ENCODE results near the gene ATG7.

GRCh38 chr3:11565492-11565891 lies 293.3 kb downstream of the ATG7 start:
- TF ChIP-seq CTCF (IDR thresholded peaks at IDR 0.05) (no peak), POLR2AphosphoS5 (IDR thresholded peaks at IDR 0.05) (no peak), POLR2A (IDR thresholded peaks at IDR 0.05) (no peak), EP300 (IDR thresholded peaks at IDR 0.05) (no peak)
